NCI-H774 (cell line): Measurements from ENCODE around the gene P2RY11.

Experiments used
- DNase-seq: peaks from one replicate; lab custom pipeline; 2025; lab: John Stamatoyannopoulos, UW

Gene P2RY11

GRCh38 chr19:10113964-10114650 is 2.6 kb downstream of the P2RY11 start:
- no peak for DNase-seq

DNA sequence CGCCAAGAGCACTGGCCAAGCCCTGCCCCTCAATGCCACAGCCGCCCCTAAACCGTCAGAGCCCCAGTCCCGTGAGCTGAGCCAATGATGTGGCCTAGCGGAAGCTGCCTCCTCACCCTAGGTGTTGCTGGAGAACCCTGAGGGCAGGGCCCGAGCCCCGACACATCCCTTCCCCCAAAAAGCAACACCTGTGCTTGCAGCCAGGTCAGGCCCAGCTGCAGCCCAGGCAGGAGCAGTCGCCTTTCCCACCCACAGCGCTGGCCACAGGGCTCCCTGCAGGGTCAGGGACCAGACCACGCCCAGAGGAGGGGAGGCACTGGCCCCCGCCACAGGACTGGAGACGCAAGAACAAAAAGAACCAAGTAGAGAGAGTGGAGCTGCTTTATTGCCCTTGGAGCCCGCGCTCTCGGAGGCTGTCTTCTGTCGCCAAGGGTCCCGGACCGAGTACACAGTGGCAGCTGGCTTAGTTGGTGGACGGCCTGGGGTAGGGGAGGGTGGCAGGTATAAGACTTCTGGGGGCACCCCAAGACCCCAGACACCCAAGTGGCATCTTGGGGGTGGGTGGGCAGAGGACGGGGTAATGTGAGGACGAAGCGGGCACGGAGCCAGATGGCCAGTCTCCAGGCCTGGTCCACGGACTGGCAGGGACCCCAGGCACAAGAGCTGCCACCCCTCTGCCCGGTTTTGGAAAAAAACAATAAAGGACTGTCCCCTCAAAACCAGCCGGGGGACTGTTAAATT is 3.3 kb downstream of the P2RY11 start:
- DNase-seq, result no peak

- no peak for DNase-seq
Measured at GRCh38 chr19:10115392-10116084, 4.0 kb downstream of the P2RY11 start.

- no peak for DNase-seq
Measured at GRCh38 chr19:10116085-10116865, 4.8 kb downstream of the P2RY11 start.

DNA sequence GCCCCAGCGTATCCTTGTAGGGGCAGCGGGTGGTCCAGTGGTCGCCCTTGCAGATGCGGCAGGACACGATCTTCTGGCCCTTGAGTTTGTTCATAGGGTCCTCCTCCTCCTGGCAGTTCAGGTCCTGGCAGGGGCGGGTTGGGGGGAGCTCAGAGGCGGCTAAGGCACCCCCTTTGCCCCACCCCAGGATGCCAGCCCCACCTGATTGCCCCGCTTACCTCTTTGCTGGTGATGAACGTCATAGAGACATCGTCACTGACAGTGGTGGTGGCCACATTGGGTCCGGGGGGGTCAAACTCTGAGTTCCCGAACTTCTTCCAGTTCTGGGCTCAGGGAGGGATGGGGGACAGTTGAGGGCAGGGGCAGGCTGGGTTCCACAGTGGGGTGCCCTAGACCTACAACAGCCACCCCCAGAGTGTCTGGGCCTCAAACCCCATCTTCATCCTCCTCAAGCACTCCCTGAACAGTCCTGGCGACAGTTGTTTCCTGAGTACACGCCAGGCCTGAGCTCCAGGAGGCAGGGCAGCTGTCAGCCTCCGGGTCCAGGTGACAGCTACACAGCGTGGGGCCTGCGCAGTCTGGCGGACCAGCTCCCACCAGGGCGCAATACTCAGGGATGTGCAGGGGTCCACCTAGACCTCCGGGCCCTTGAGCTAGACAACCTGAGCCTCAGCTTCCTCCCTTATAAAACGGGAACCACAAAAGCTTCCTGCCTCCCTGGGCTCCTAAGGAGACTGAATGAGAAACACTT is 5.5 kb downstream of the P2RY11 start:
- DNase-seq, result no peak

GRCh38 chr19:10118960-10119359 is 7.5 kb downstream of the P2RY11 start:
- no peak for DNase-seq

DNA sequence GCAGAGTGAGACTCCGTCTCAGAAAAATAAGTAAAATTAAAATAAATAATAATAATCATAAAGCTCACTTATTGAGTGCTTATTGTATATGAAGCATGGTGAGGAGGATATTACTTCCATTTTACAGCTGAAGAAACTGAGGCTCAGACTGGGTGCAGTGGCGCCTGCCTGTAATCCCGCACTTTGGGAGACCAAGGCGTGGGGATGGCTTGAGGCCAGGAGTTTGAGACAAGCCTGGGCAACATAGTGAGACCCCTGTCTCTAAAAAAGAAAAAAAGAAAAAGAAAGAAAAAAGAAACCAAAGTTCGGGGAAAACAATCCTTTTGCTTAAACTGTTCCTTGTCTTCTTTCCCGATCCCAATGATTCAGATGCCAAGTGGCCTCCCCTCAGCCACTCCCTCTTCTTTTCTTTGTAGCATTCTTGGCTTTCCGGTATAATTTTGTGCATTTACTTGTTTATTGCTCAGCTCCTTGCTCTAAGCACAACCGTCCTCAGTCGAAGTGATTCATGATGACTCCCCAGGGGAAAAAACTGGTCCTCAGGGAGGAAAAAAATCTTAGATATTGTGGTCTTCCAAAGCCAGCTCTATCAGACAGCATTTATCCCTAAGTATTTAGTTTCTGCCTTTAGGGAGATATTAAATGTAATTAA is 9.2 kb downstream of the P2RY11 start:
- DNase-seq, result no peak

DNA sequence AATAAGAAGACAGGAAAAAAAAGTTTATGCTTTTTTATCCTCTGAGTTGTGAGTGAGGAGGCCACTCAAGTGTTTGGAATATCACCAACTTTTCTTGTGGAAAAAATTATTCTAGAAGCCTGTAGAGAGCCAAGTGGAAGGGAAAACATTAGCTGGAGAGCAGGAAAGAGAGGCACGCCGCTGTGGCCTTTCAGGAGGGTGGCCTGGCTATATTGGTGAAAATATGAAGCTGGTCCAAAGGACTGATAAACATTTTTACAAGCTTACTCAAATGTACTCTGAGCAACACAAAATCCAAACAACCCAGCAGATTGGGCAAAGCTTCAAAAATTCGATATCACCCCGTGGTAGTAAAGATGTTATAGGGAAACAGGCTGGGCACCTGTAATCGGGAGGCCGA is 10.6 kb downstream of the P2RY11 start:
- DNase-seq, result no peak

DNA sequence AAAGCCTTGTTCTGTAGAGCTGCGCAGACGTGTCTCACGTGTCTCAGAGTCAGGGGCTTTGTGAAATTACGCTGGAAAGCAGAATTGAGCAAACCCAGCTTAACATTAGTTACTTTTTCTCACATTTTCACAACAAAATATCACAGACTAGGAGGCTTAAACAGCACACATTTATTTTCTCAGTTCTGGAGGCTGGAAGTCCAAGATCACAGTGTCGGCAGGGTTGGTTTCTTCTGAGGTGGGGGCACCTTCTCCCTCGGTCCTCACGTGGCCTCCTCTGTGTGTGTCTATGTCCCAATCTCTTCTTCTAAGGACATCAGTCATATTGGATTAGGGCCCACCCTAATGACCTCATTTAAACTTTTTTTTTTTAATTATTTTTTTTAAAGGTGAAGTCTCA is 12.9 kb downstream of the P2RY11 start:
- no peak for DNase-seq

- no peak for DNase-seq
Measured at GRCh38 chr19:10126213-10126639, 14.7 kb downstream of the P2RY11 start.

DNA sequence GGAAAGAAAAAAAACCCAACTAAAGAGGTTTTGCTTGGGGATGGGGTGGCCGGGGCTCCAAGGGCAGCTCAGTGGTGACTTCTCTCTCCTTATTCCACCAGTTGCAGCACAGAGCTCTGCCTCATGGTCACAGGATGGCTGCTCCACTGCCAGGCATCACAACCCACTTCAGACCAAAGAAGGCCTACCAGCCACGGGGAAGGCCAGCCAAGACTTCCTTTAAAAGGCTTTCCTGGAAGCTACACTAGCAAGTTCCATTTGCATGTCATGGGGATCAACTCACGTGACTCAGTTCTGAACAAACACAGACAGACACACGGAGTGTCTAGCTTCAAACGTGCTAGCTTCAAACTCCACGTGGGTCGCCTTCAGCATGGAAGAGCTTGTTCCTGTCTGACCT is 21.4 kb downstream of the P2RY11 start:
- DNase-seq, result no peak

DNA sequence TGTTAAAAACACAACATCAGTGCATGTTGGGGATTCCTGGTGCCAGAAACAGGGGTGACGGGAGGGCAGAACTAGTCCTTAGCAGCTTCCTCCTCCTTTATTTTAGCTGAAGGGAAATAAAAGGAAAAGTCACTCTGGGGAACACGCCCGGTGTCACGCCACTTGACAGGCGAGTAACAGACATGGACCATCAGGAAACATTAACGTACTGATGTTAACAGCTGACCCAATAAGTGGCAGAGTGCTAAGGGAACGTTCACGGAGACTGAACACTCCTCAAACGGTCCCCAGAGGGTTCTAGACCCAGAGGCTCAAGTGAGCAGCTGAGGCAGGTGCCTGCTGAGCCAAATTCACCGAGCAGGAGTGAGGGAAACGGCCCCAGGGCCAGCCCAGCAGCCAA is 22.1 kb downstream of the P2RY11 start:
- no peak for DNase-seq

DNA sequence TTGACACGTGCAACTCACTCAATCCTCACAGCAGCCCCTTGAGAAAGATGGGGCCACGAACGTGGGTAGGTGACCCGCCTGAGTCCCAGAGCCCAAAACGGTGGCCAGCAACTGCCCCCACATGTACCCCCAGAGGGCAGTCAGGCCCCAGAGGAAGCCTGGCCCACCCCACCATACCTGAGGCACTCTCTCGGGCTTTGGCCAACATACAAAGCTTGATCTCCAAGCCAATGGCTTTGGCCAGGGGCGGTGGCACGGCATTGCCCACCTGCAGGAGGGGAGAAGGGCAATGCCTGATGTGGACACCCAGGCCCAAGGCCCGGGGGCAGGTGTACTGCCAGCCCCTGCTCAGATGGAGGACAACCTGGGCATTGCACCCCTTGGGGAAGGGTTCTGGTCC is 22.5 kb downstream of the P2RY11 start:
- no peak for DNase-seq

DNA sequence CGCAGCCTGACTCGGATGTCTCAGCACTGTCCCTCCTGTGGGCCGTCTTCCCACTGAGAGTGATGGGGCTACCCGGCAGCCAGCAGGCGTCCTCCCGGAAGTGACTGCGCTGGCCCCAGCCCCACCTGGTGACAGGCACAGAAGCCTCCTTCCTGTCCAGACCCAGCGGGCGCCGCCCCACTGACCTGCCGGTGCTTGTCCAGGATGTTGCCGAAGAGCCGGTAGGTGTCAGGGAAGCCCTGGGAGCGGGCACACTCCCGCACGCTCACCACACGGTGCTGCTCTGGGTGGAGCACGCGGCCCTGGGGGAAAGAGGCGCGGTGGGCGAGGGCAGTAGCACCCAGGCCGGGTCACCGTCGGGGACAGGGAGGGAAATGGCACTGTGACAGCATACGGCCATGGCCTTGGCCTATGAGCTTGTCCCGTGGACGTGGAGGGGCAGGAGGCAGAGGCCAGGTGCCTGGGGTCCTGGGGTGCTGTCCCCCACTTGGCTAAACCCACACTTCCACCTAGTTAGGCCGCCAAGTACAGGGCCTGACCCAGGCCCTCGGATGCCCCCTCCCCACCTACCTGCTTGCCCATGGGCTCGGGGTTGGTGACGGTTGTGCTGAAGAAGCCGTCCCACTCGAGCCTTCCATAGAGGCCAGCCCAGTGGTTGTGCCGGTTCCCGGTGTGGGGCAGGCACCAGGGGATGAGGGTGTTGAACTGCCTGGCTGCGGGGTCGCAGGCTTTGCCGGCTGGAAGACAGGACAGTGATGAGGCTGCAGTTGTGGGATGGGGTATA is 24.2 kb downstream of the P2RY11 start:
- DNase-seq, result no peak

DNA sequence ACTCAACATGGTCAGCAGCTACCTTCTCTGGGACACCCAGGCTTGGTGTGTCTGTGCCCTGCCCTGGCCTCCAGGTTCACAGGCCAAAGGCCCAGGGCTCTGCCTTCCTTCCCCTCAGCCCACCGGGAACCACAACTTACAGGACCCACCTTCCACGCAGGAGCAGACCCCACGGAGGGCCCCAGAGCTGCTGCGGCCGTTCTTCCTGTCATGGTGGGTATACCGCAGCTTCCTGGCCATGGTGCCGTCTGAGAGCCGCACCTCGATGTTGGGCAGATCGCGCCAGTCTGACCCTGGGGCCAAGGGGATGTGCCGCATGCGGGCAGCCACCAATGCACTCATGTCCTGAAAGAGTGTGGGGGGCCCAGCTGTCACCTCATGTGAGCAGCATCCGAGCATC is 25.4 kb downstream of the P2RY11 start:
- DNase-seq, result no peak

GRCh38 chr19:10137751-10138682 is 26.5 kb downstream of the P2RY11 start:
- DNase-seq, result no peak

- no peak for DNase-seq
Measured at GRCh38 chr19:10138879-10139795, 27.6 kb downstream of the P2RY11 start.

- no peak for DNase-seq
Measured at GRCh38 chr19:10139952-10140351, 28.5 kb downstream of the P2RY11 start.
